ENCODE results near the gene LRFN2.

DNA sequence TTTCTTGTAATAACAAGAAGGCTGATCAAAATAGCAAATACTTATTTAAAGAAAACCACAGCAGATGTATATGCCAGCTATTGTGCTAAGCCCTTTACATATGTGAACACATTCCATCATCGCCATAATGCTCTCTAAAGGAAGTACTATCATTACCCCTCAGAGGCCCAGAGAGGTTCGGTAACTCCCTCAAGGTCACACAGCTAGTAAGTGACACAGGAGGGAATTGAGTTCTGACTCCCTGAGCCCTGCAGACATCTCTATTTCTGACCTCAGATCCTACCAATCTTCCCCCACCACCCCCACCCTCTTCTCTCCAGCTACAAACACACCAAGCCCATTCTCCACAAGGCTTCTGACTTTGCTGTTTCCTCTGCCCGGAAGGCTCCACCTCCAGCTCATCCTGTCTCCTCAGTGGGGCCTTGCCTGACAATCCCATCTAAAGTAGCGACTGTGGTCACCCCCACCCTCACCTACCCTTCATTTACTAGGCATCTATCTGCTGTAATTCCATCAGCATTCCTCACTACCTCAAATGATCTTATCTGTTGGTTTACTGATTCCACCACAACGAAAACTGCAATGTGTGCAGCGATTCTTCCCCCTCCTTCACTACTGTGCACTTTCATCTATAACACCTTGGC lies 234.5 kb downstream of the LRFN2 start:
- TF ChIP-seq, protein P1, sequence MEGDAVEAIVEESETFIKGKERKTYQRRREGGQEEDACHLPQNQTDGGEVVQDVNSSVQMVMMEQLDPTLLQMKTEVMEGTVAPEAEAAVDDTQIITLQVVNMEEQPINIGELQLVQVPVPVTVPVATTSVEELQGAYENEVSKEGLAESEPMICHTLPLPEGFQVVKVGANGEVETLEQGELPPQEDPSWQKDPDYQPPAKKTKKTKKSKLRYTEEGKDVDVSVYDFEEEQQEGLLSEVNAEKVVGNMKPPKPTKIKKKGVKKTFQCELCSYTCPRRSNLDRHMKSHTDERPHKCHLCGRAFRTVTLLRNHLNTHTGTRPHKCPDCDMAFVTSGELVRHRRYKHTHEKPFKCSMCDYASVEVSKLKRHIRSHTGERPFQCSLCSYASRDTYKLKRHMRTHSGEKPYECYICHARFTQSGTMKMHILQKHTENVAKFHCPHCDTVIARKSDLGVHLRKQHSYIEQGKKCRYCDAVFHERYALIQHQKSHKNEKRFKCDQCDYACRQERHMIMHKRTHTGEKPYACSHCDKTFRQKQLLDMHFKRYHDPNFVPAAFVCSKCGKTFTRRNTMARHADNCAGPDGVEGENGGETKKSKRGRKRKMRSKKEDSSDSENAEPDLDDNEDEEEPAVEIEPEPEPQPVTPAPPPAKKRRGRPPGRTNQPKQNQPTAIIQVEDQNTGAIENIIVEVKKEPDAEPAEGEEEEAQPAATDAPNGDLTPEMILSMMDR (IDR thresholded peaks at IDR 0.05; ENCODE audit: low read depth, low read length, poor library complexity, severe bottlenecking): no peak
- TF ChIP-seq EZH2phosphoT487 (IDR thresholded peaks at IDR 0.05; ENCODE audit: borderline replicate concordance, low read length): no peak
